Neuronal stem cell (in vitro differentiated cells): ENCODE results near the gene TNNT3.
A peak's percentile ranks its signal among the peaks of the same experiment; 100 is the strongest.

Experiments
- DNase-seq: peaks from one replicate; pipeline ENCODE4 v3.0.0-alpha.2; 2013; ENCODE audit warnings: low spot score
- H2AFZ ChIP-seq: one replicate; pipeline ENCODE4 v1.6.1; 2013; ENCODE audit warnings: mild to moderate bottlenecking, low read length, inconsistent platforms
- H2AK5ac ChIP-seq: 2 replicates; pipeline ENCODE4 v1.6.1; 2013; ENCODE audit warnings: low read depth, mild to moderate bottlenecking, inconsistent platforms, low read length, moderate library complexity, mixed read lengths
- H2BK120ac ChIP-seq: 2 replicates; pipeline ENCODE4 v1.6.1; 2013; ENCODE audit warnings: low read depth, mild to moderate bottlenecking, inconsistent platforms, low read length, moderate library complexity, mixed read lengths
- H2BK12ac ChIP-seq: one replicate; pipeline ENCODE4 v1.6.1; 2013; ENCODE audit warnings: low read length, inconsistent platforms
- H2BK15ac ChIP-seq: 2 replicates; pipeline ENCODE4 v1.6.1; 2013; ENCODE audit warnings: mild to moderate bottlenecking, low read length, inconsistent platforms, mixed read lengths
- H2BK5ac ChIP-seq: one replicate; pipeline ENCODE4 v1.6.1; 2013; ENCODE audit warnings: inconsistent platforms, mild to moderate bottlenecking, low read length, moderate library complexity
- H3K14ac ChIP-seq: one replicate; pipeline ENCODE4 v1.6.1; 2013; ENCODE audit warnings: low read length, inconsistent platforms
- H3K18ac ChIP-seq: 2 replicates; pipeline ENCODE4 v1.6.1; 2013; ENCODE audit warnings: low read length, inconsistent platforms
- H3K23ac ChIP-seq: 2 replicates; pipeline ENCODE4 v1.6.1; 2013; ENCODE audit warnings: low read depth, mild to moderate bottlenecking, mixed read lengths, low read length, inconsistent platforms; ENCODE audit not compliant: poor library complexity
- H3K27ac ChIP-seq: replicated peaks from 3 replicates; pipeline ENCODE4 v1.5.1; 2013; ENCODE audit warnings: low read length, inconsistent platforms
- H3K27me3 ChIP-seq, 3 experiments: 2 replicates each; pipeline ENCODE4 v1.6.1; 2013; ENCODE audit warnings: low read length in 3 of 3, mild to moderate bottlenecking in 2 of 3, inconsistent platforms in 1 of 3, low read depth in 1 of 3, mixed read lengths in 1 of 3, moderate library complexity in 1 of 3; ENCODE audit not compliant: control insufficient read depth in 3 of 3, insufficient read depth in 3 of 3
- H3K36me3 ChIP-seq, 2 donors: replicated peaks in 1 of 2; 2 replicates each; pipeline ENCODE4 v1.6.1; 2013; ENCODE audit warnings: low read length in 2 of 2; ENCODE audit not compliant: control insufficient read depth in 2 of 2, insufficient read depth in 2 of 2
- H3K4ac ChIP-seq: 2 replicates; pipeline ENCODE4 v1.6.1; 2013; ENCODE audit warnings: inconsistent platforms, mild to moderate bottlenecking, low read length, moderate library complexity
- H3K4me1 ChIP-seq, 2 donors: 1 replicate in 1 of 2; 2 replicates in 1 of 2; pipeline ENCODE4 v1.6.1; 2013; ENCODE audit warnings: low read length in 2 of 2, low read depth in 1 of 2; ENCODE audit not compliant: control insufficient read depth in 2 of 2, insufficient read depth in 1 of 2
- H3K4me2 ChIP-seq: one replicate; pipeline ENCODE4 v1.6.1; 2013; ENCODE audit warnings: mild to moderate bottlenecking, low read length, inconsistent platforms; ENCODE audit not compliant: insufficient read depth, poor library complexity, severe bottlenecking
- H3K4me3 ChIP-seq, 2 donors: 2 replicates each; pipeline ENCODE4 v1.5.1; 2013; ENCODE audit warnings: low read length in 2 of 2, mild to moderate bottlenecking in 2 of 2, inconsistent platforms in 1 of 2, moderate library complexity in 1 of 2
- H3K79me1 ChIP-seq: one replicate; pipeline ENCODE4 v1.6.1; 2013; ENCODE audit warnings: low read depth, mild to moderate bottlenecking, inconsistent platforms, low read length, moderate library complexity
- H3K9ac ChIP-seq: one replicate; pipeline ENCODE4 v1.6.1; 2013; ENCODE audit warnings: mild to moderate bottlenecking, low read depth, low read length, inconsistent platforms; ENCODE audit not compliant: poor library complexity
- H3K9me3 ChIP-seq, 2 donors: replicated peaks in 1 of 2; 2 replicates each; pipeline versions ENCODE3 to v1.6.1; 2013; ENCODE audit warnings: low read length in 2 of 2, mild to moderate bottlenecking in 2 of 2, inconsistent platforms in 1 of 2, low read depth in 1 of 2, mixed read lengths in 1 of 2, moderate library complexity in 1 of 2; ENCODE audit not compliant: control insufficient read depth in 2 of 2, insufficient read depth in 1 of 2
- H4K8ac ChIP-seq: one replicate; pipeline ENCODE4 v1.6.1; 2013; ENCODE audit warnings: low read depth, mild to moderate bottlenecking, inconsistent platforms, low read length, moderate library complexity
- H4K91ac ChIP-seq: one replicate; pipeline ENCODE4 v1.6.1; 2013; ENCODE audit warnings: low read length, low read depth, mild to moderate bottlenecking, inconsistent platforms; ENCODE audit not compliant: poor library complexity
- WGBS, 2 donors: extraction: QIAGEN DNeasy Blood & Tissue Kit; methylation state at CpG; one replicate each; pipeline ENCODE4 v1.1.7; 2013; ENCODE audit warnings: missing lambda C conversion rate in 2 of 2, mixed read lengths in 1 of 2; ENCODE audit not compliant: insufficient read length in 2 of 2, insufficient replicate concordance in 1 of 2; ENCODE audit errors: extremely low coverage in 2 of 2; 5-methylcytosine and 5-hydroxymethylcytosine counted together

Gene TNNT3

DNA sequence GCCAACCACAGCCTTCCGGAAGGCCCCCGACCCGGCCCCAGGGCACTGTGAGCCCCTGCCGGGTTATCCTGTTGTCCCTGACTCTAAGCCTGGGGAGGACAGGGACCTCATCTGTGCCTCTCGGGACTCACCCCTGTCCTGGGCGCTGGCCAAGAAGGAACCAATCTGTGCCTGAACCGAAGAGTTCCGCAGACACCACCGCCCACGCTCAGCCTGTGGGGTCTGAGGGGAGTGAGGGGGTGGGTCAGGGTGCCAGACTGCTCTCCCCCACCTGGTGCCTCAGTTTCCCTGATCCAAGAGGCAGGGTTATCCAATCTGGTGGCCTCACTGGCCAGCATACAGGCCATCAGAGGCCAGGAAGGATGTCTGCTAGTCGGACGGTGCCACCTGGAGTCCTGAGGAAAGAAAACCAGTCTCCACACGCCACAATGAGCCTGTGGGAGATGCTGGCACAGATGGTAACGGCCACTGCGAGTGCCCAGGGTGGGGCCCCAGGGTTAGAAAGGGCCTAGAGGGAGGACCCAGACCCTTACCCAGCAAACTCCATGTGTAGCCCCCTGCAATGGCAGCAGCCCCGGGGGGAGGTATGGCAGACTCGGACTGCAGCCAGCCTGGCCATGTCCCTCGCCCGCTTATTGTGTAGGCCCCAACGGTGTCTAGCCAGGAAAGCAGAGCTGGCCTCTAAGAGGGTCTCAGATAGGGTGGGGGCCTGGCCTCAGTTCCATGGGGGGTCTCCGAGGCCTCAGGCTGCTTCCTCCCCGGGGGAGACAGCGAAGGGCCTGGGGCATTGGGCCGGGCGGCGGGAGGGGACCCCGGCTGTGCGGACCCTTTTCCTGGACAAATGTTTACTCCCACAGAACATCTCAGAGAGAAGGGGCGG lies 827 bp upstream of the TNNT3 start:
- H3K4ac ChIP-seq = peak overlapping the region; percentile 71
- H3K79me1 ChIP-seq = no peaks in the 10 kb centered on the region
- no peaks in the 10 kb centered on the region for H3K36me3 ChIP-seq
- H4K8ac ChIP-seq = no peak overlapping the region
- H2BK120ac ChIP-seq = peak overlapping the region; percentile 78
- peak overlapping the region; percentile 87 for H3K14ac ChIP-seq
- no peak overlapping the region for H3K4me3 ChIP-seq
- H2AFZ ChIP-seq = no peak overlapping the region
- WGBS, 2 donors = no CpG with 5 or more reads among the region's 29 CpGs
- peak overlapping the region; percentile 44 for H2BK5ac ChIP-seq
- H3K23ac ChIP-seq = no peak overlapping the region
- H3K9me3 ChIP-seq = no peaks in the 10 kb centered on the region
- H3K27ac ChIP-seq = no peak overlapping the region
- H3K4me1 ChIP-seq = peaks cover 2 to 4% of the 10 kb centered on the region in 2 donors
- H2AK5ac ChIP-seq = peak overlapping the region; percentile 98
- H2BK15ac ChIP-seq = peak overlapping the region; percentile 88
- H3K27me3 ChIP-seq = peaks cover 0 to 6% (median 0%) of the 10 kb centered on the region in 3 experiments
- DNase-seq = no peak
- H4K91ac ChIP-seq = no peak overlapping the region
- H2BK12ac ChIP-seq = peak overlapping the region; percentile 97
- H3K4me2 ChIP-seq = no peak overlapping the region
- no peak overlapping the region for H3K9ac ChIP-seq
- peak overlapping the region; percentile 83 for H3K18ac ChIP-seq

DNA sequence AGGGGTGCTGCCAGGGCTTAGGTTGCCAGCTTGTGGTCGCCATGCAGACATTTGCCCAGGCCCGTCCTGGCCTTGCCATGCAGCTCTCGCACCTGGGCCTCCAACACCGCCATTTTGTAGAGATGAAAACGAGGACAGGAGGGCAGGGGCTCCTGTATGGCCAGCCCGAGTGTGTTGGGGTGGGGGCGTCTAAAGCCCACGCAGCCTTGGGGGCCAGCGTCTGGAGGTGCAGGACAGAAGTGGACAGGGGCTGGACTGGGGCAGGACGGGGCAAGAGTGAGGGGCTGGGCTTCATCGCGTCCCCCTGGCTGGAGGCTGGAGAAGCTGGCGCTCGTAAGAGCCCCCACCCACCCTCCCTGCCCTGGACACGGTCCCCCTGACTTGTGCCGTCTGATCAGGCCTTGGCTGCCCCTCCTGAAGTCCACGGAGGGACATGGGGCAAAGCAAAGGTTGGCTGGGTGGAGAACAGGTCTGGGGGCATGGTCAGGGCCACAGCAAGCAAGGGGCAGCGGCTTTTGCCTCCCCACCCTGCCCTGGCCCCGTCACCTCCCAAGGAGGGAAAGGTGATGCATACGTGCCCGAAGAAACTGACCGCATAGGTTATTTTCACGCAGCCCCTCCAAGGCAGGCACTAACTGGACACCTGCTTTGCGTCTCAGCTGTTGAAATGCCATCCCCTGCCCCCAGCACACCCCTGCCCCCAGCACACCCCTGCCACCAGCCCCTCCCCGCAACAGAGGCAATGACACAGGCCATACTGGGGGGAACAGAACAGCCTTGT lies 815 bp downstream of the TNNT3 start:
- Histone ChIP-seq H3K79me1 (no peaks in the 10 kb centered on the region), H3K4me3 (no peak overlapping the region), H3K4me2 (no peak overlapping the region), H3K27ac (no peak overlapping the region), H3K36me3 (no peaks in the 10 kb centered on the region), H2BK15ac (peak overlapping the region; percentile 75), H2BK12ac (peak overlapping the region; percentile 46), H3K14ac (peak overlapping the region; percentile 8), H2AK5ac (peak overlapping the region; percentile 74), H2BK120ac (no peak overlapping the region), H4K8ac (peak overlapping the region; percentile 92), H4K91ac (no peak overlapping the region), H3K27me3 (peaks cover 0 to 6% (median 0%) of the 10 kb centered on the region in 3 experiments), H2AFZ (no peak overlapping the region), H3K18ac (peak overlapping the region; percentile 38), H3K9me3 (no peaks in the 10 kb centered on the region), H3K9ac (peak overlapping the region; percentile 21), H2BK5ac (peak overlapping the region; percentile 75), H3K23ac (peak overlapping the region; percentile 91), H3K4me1 (peaks cover 2 to 4% of the 10 kb centered on the region in 2 donors), H3K4ac (no peak overlapping the region)
- no CpG with 5 or more reads among the region's 25 CpGs for WGBS, 2 donors
- DNase-seq = no peak

DNA sequence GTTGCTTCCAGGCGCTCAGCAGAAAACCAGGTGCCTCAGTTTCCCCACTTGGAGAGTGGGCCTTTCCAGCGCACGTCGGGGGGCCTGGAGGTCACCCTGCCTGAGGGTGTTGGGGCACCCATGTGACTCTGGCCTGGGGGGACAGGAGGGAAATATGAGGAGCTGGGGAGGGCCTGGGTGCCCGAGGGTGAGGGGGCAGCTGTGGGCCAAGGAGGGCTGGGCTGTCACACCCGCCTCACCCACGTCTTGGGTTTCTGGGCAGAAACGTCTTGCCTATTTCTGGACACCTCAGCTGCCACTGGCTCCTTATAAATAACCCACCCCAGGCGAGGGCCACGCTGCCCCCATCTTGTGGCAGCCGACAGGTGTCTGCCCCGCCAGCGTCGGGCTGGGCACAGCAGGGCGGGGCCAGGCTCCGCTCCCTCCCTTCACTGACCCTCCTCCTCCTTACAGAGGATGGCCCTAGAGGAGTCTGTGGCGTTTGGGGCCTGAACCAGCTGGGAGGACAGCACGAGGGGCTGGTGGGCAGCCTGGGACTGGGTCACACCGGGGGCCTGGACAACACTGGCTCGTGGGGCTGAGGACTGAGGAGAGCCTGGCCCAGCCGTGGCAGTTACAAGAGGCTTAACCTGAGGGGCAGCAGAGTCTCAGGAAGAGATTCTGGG lies 1.5 kb downstream of the TNNT3 start:
- Histone ChIP-seq H4K8ac (no peak overlapping the region), H2AFZ (peak overlapping the region; percentile 35), H3K4me3 (no peak overlapping the region), H3K27ac (no peak overlapping the region), H3K14ac (no peak overlapping the region), H3K36me3 (no peaks in the 10 kb centered on the region), H3K4ac (no peak overlapping the region), H3K4me1 (peaks cover 2 to 4% of the 10 kb centered on the region in 2 donors), H2BK12ac (no peak overlapping the region), H3K4me2 (no peak overlapping the region), H2AK5ac (peak overlapping the region; percentile 5), H2BK15ac (no peak overlapping the region), H2BK120ac (no peak overlapping the region), H2BK5ac (no peak overlapping the region), H3K23ac (no peak overlapping the region), H3K27me3 (peaks cover 0 to 5% (median 0%) of the 10 kb centered on the region in 3 experiments), H3K18ac (peak overlapping the region; percentile 38), H3K9me3 (no peaks in the 10 kb centered on the region), H4K91ac (no peak overlapping the region), H3K79me1 (no peaks in the 10 kb centered on the region), H3K9ac (peak overlapping the region; percentile 21)
- DNase-seq = no peak
- no CpG with 5 or more reads among the region's 21 CpGs for WGBS, 2 donors
